Neural cell (in vitro differentiated cells): ENCODE data around the gene CCDC61. TPM values are rescaled to one million over a fixed set of nuclear protein-coding genes. Genes with fewer than 3 reads are reported as not detected.
A peak's percentile ranks its signal among the peaks of the same experiment; 100 is the strongest.

Experiments used
- H2AFZ ChIP-seq: fragments of 200-600, 300-800 bp; sonication (generic), shearing (Covaris generic); 2 replicates; pipeline ENCODE4 v1.6.0; 2014; ENCODE audit warnings: low read depth, mild to moderate bottlenecking, antibody characterized with exemption, low read length, moderate library complexity
- H3F3A ChIP-seq: fragments of 200-600 bp; shearing (Covaris generic); 2 replicates; pipeline ENCODE4 v1.6.1; 2016; ENCODE audit warnings: mild to moderate bottlenecking, moderate library complexity, mixed read lengths, antibody characterized with exemption, low read length; ENCODE audit not compliant: insufficient read depth, poor library complexity, severe bottlenecking
- H3K27ac ChIP-seq: fragments of 200-600, 300-800 bp; sonication (generic), shearing (Covaris generic); 2 replicates; pipeline ENCODE4 v1.5.1; 2014; ENCODE audit warnings: mild to moderate bottlenecking, low read length, moderate library complexity
- H3K27me3 ChIP-seq: fragments of 300-800, 200-600 bp; sonication (generic), shearing (Covaris generic); 2 replicates; pipeline ENCODE4 v1.6.0; 2014; ENCODE audit warnings: mild to moderate bottlenecking, low read depth, low read length, moderate library complexity; ENCODE audit not compliant: insufficient read depth
- H3K36me3 ChIP-seq: fragments of 300-800, 200-600 bp; sonication (generic), shearing (Covaris generic); 2 replicates; pipeline ENCODE4 v1.5.1; 2014; ENCODE audit warnings: mild to moderate bottlenecking, antibody characterized with exemption, low read length, moderate library complexity; ENCODE audit not compliant: insufficient read depth
- H3K4me2 ChIP-seq: fragments of 300-800, 200-600 bp; sonication (generic), shearing (Covaris generic); 2 replicates; pipeline ENCODE4 v1.6.0; 2014; ENCODE audit warnings: mild to moderate bottlenecking, low read length
- H3K4me3 ChIP-seq: fragments of 300-800, 200-600 bp; sonication (generic), shearing (Covaris generic); 2 replicates; pipeline ENCODE4 v1.5.1; 2014; ENCODE audit warnings: mild to moderate bottlenecking, low read length, moderate library complexity
- H3K79me2 ChIP-seq: fragments of 200-600 bp; shearing (Covaris generic); replicated peaks from 2 replicates; pipeline ENCODE4 v1.6.0; 2014; ENCODE audit warnings: mild to moderate bottlenecking, low read length, moderate library complexity; ENCODE audit not compliant: insufficient read depth
- H3K9ac ChIP-seq: fragments of 300-800, 200-600 bp; sonication (generic), shearing (Covaris generic); 2 replicates; pipeline ENCODE4 v1.6.1; 2016; ENCODE audit warnings: mild to moderate bottlenecking, low read length, mixed read lengths
- H3K9me2 ChIP-seq: fragments of 200-600 bp; shearing (Covaris generic); 2 replicates; pipeline ENCODE4 v1.6.1; 2016; ENCODE audit warnings: mild to moderate bottlenecking, low read length, mixed read lengths; ENCODE audit not compliant: insufficient read depth
- H3K9me3 ChIP-seq: fragments of 200-600, 300-800 bp; sonication (generic), shearing (Covaris generic); 2 replicates; pipeline ENCODE4 v1.6.1; 2016; ENCODE audit warnings: mild to moderate bottlenecking, mixed run types, low read length, moderate library complexity, mixed read lengths
- H4K20me1 ChIP-seq: fragments of 200-600 bp; shearing (Covaris generic); 2 replicates; pipeline ENCODE4 v1.6.1; 2016; ENCODE audit warnings: mild to moderate bottlenecking, mixed run types; ENCODE audit not compliant: insufficient read depth
- EP300 ChIP-seq: fragments of 450-650 bp; conservative IDR thresholded peaks from 2 replicates; pipeline ENCODE4 v1.6.1; 2014; ENCODE audit warnings: antibody characterized with exemption, mild to moderate bottlenecking, moderate library complexity; ENCODE audit not compliant: poor library complexity, severe bottlenecking
- EZH2 ChIP-seq: fragments of 200-600, 300-800 bp; shearing (Covaris generic), sonication (generic); IDR thresholded peaks from 2 replicates; pipeline ENCODE4 v1.6.1; 2014; ENCODE audit warnings: antibody characterized with exemption, low read length, borderline replicate concordance, mild to moderate bottlenecking; ENCODE audit not compliant: insufficient read depth, poor library complexity, severe bottlenecking
- MXI1 ChIP-seq: fragments of 450-650 bp; conservative IDR thresholded peaks from 2 replicates; pipeline ENCODE4 v1.6.1; 2014; ENCODE audit warnings: antibody characterized with exemption, mild to moderate bottlenecking; ENCODE audit not compliant: poor library complexity, severe bottlenecking
- POLR2AphosphoS5 ChIP-seq: IDR thresholded peaks from 2 replicates; pipeline ENCODE4 v1.6.1; 2012
- RAD21 ChIP-seq: fragments of 450-650 bp; conservative IDR thresholded peaks from 2 replicates; pipeline ENCODE4 v1.6.1; 2014; ENCODE audit warnings: antibody characterized with exemption, mild to moderate bottlenecking, moderate library complexity
- SMC3 ChIP-seq: fragments of 450-650 bp; conservative IDR thresholded peaks from 2 replicates; pipeline ENCODE4 v1.6.1; 2014; ENCODE audit warnings: antibody characterized with exemption, mild to moderate bottlenecking, moderate library complexity; ENCODE audit not compliant: poor library complexity
- TAF1 ChIP-seq: IDR thresholded peaks from 2 replicates; pipeline ENCODE4 v1.6.1; 2012; ENCODE audit warnings: low read depth
- polyA plus RNA-seq: library from polyadenylated mRNA; depleted of rRNA; stranded (reverse); fragments of >200 nt; gene quantifications from 2 replicates; pipeline ENCODE4 v1.2.3, GENCODE V29; 2014
- TF ChIP-seq, protein P1 (sequence below): fragments of 450-650 bp; IDR thresholded peaks from 2 replicates; pipeline ENCODE4 v1.5.1; 2014; ENCODE audit warnings: antibody characterized with exemption, mild to moderate bottlenecking, moderate library complexity; ENCODE audit not compliant: poor library complexity, severe bottlenecking
- TF ChIP-seq, protein P2 (sequence below): IDR thresholded peaks from 2 replicates; pipeline ENCODE4 v1.6.1; 2012; ENCODE audit warnings: borderline replicate concordance

Gene CCDC61
- polyA plus RNA-seq, 1 donor from 2014 or later: 0.82 TPM

DNA sequence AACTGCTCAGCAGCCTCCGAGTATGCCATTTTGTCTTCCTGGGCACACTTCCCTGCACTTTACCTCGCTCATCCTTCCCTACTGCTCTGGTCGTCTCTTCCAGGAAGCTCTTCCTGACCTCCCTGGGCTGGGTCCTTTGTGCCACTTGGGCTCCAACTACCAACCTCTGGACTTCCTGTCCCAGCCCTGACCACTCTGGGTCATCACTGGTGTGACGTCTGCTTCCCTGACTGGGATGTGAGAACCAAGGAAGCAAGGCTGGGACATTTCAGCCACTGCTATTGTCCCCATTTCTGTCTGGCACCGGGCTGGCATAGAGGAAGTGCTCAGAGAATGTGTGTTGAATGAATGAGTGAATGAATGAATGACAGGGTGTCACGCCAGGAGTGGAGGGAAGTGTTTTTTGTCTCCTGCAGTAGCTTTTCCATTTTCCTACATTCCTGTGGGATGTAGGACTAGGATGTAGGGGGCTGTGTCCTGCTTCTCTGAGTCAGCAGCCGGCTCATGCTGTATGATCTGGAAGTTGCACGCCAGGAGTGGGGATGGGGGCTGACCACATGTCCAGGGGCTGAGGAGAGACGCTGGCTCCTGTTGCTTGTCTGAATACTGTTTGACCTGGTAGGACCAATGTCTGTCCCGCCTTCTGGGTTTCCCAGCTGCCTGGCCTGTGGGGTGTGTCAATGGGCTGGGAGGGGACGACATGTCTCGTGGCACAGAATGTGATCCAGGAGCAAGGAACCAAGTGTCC, 36.3 kb upstream of the CCDC61 start:
- H3K79me2 ChIP-seq: peaks cover 17% of the 10 kb centered on the region
- no peaks in the 10 kb centered on the region for H3K27me3 ChIP-seq
- no peaks in the 10 kb centered on the region for H4K20me1 ChIP-seq
- H3K9ac ChIP-seq: no peak overlapping the region
- H2AFZ ChIP-seq: no peak overlapping the region
- H3K36me3 ChIP-seq: no peaks in the 10 kb centered on the region
- no peaks in the 10 kb centered on the region for H3K9me3 ChIP-seq
- H3F3A ChIP-seq: peaks cover 4% of the 10 kb centered on the region
- TF ChIP-seq EP300 (no peak), SMC3 (no peak), TAF1 (no peak), RAD21 (no peak), MXI1 (no peak)
- TF ChIP-seq, protein P1, sequence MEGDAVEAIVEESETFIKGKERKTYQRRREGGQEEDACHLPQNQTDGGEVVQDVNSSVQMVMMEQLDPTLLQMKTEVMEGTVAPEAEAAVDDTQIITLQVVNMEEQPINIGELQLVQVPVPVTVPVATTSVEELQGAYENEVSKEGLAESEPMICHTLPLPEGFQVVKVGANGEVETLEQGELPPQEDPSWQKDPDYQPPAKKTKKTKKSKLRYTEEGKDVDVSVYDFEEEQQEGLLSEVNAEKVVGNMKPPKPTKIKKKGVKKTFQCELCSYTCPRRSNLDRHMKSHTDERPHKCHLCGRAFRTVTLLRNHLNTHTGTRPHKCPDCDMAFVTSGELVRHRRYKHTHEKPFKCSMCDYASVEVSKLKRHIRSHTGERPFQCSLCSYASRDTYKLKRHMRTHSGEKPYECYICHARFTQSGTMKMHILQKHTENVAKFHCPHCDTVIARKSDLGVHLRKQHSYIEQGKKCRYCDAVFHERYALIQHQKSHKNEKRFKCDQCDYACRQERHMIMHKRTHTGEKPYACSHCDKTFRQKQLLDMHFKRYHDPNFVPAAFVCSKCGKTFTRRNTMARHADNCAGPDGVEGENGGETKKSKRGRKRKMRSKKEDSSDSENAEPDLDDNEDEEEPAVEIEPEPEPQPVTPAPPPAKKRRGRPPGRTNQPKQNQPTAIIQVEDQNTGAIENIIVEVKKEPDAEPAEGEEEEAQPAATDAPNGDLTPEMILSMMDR: no peak
- no peak overlapping the region for H3K4me2 ChIP-seq
- H3K27ac ChIP-seq: no peak overlapping the region
- no peak overlapping the region for H3K4me3 ChIP-seq
- H3K9me2 ChIP-seq: no peaks in the 10 kb centered on the region

DNA sequence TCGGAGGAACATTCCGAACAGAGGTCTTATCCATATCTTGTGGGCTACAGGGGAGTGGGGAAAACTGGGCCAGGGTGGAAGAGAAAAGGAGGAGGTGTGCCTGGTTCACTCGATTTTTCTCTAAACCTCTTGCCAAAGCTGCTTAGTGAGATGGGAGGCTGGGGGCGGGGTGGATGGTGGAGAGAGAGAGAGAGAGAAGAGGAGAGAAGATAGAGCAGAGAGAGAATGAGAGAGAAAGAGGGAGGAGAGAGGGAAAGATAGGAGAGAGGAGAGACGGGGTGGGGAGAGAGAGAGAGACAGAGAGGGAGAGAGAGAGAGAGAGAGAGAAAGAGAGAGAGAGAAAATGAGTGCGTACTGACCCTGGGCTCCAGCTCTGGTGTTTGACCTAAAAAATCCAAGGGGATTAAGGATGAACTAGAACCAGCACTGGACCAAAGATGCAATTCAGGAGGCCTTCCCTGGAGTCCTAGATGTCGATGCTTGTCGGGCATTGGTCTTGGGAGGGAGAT, 35.7 kb upstream of the CCDC61 start:
- H3K9me3 ChIP-seq: no peaks in the 10 kb centered on the region
- H3K27ac ChIP-seq: no peak overlapping the region
- no peak overlapping the region for H3K4me3 ChIP-seq
- H3K36me3 ChIP-seq: no peaks in the 10 kb centered on the region
- H3K4me2 ChIP-seq: no peak overlapping the region
- H2AFZ ChIP-seq: no peak overlapping the region
- H3K9me2 ChIP-seq: no peaks in the 10 kb centered on the region
- H4K20me1 ChIP-seq: no peaks in the 10 kb centered on the region
- H3K9ac ChIP-seq: peak overlapping the region; percentile 11
- no peaks in the 10 kb centered on the region for H3K27me3 ChIP-seq
- TF ChIP-seq, protein P2, sequence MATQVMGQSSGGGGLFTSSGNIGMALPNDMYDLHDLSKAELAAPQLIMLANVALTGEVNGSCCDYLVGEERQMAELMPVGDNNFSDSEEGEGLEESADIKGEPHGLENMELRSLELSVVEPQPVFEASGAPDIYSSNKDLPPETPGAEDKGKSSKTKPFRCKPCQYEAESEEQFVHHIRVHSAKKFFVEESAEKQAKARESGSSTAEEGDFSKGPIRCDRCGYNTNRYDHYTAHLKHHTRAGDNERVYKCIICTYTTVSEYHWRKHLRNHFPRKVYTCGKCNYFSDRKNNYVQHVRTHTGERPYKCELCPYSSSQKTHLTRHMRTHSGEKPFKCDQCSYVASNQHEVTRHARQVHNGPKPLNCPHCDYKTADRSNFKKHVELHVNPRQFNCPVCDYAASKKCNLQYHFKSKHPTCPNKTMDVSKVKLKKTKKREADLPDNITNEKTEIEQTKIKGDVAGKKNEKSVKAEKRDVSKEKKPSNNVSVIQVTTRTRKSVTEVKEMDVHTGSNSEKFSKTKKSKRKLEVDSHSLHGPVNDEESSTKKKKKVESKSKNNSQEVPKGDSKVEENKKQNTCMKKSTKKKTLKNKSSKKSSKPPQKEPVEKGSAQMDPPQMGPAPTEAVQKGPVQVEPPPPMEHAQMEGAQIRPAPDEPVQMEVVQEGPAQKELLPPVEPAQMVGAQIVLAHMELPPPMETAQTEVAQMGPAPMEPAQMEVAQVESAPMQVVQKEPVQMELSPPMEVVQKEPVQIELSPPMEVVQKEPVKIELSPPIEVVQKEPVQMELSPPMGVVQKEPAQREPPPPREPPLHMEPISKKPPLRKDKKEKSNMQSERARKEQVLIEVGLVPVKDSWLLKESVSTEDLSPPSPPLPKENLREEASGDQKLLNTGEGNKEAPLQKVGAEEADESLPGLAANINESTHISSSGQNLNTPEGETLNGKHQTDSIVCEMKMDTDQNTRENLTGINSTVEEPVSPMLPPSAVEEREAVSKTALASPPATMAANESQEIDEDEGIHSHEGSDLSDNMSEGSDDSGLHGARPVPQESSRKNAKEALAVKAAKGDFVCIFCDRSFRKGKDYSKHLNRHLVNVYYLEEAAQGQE: no peak
- TF ChIP-seq, protein P1: no peak
- TF ChIP-seq POLR2AphosphoS5: no peak
- TF ChIP-seq EZH2: no peak
- H3F3A ChIP-seq: peaks cover 4% of the 10 kb centered on the region
- peaks cover 18% of the 10 kb centered on the region for H3K79me2 ChIP-seq
